Upper lobe of left lung (tissue), 6 donors: Measurements from ENCODE around the gene BCOR. TPM values are rescaled to one million over a fixed set of nuclear protein-coding genes. Genes with fewer than 3 reads are reported as not detected.

Source experiments
- ATAC-seq, 2 donors: fragments of 200-7000 bp; cut with Tn5 transposase; one replicate each; pipeline ENCODE4 v1.9.1; 2022; ENCODE audit warnings: mild to moderate bottlenecking in 2 of 2, moderate library complexity in 2 of 2; ENCODE audit not compliant: low FRiP score in 2 of 2
- DNase-seq, 2 donors: peaks; one replicate each; pipeline ENCODE4 v3.0.0-alpha.2; 2019 to 2020
- H3K27ac ChIP-seq, 4 donors: fragments of 200-600 bp; sonication (generic); one replicate each; pipeline ENCODE4 v1.5.1; 2016 to 2019
- H3K27me3 ChIP-seq, 4 donors: fragments of 200-600 bp; sonication (generic); one replicate each; pipeline ENCODE4 v1.5.1; 2017 to 2019
- H3K36me3 ChIP-seq, 4 donors: fragments of 200-600 bp; sonication (generic); one replicate each; pipeline ENCODE4 v1.5.1; 2016 to 2019
- H3K4me1 ChIP-seq, 4 donors: fragments of 200-600 bp; sonication (generic); one replicate each; pipeline ENCODE4 v1.5.1; 2018 to 2019
- H3K4me3 ChIP-seq, 4 donors: fragments of 200-600 bp; sonication (generic); one replicate each; pipeline ENCODE4 v1.5.1; 2017 to 2019; ENCODE audit warnings: mild to moderate bottlenecking in 2 of 4, moderate library complexity in 1 of 4
- H3K9me3 ChIP-seq, 4 donors: fragments of 200-600 bp; sonication (generic); one replicate each; pipeline ENCODE4 v1.5.1; 2018 to 2019
- CTCF ChIP-seq, 6 experiments: fragments of 450-650 bp in 4 of 6; fragments of 200-600 bp in 2 of 6; sonication (generic) in 2 of 6; IDR thresholded peaks; one replicate each; pipeline ENCODE4 v1.5.1; 2016 to 2019; ENCODE audit warnings: antibody characterized with exemption in 6 of 6
- EP300 ChIP-seq, 4 donors: sonication (generic); formaldehyde crosslinking; IDR thresholded peaks; one replicate each; pipeline ENCODE4 v1.5.1; 2017; ENCODE audit warnings: antibody characterized with exemption in 4 of 4, control low read depth in 2 of 4
- POLR2A ChIP-seq, 4 donors: fragments of 450-650 bp; IDR thresholded peaks; one replicate each; pipeline ENCODE4 v1.5.1; 2016 to 2017; ENCODE audit warnings: antibody characterized with exemption in 4 of 4, mild to moderate bottlenecking in 2 of 4
- POLR2AphosphoS5 ChIP-seq, 2 donors: sonication (generic); formaldehyde crosslinking; IDR thresholded peaks; one replicate each; pipeline ENCODE4 v1.5.1; 2017; ENCODE audit warnings: antibody characterized with exemption in 2 of 2
- WGBS, 2 donors: methylation state at CpG; one replicate each; pipeline ENCODE4 v1.1.5; 2017 to 2018; 5-methylcytosine and 5-hydroxymethylcytosine counted together
- total RNA-seq, 6 donors: library from RNA; depleted of rRNA in 4 of 6; stranded (reverse); fragments of >200 nt in 4 of 6; gene quantifications; one replicate each; pipeline versions ENCODE4 v1.1.0 to v1.2.1, GENCODE V29; 2016 to 2021
- donor health status: DM: no; HTN: no; CAD: no; lungs with moderate emphysema.
- donor health status: DM: no; HTN: yes; CAD: no; lungs with severe emphysema.

The BCOR gene
- total RNA-seq, 6 donors from 2014 or later = 17.5 to 40.8 (median 25.6) TPM

- DNase-seq (no peak), ATAC-seq (no peak)
- 85 to 94% methylated on average over 3 to 5 of the region's 5 CpGs for WGBS, 2 donors
These were observed 62.0 kb downstream of the BCOR start for GRCh38 chrX:40035726-40036125.

GRCh38 chrX:40031911-40032310 lies 65.8 kb downstream of the BCOR start:
- ATAC-seq (no peak), DNase-seq (no peak)
- H3K4me3 ChIP-seq = no peak overlapping the region
- WGBS, 2 donors = 80 to 91% methylated on average over 1 to 5 of the region's 5 CpGs
- no peaks in the 10 kb centered on the region for H3K36me3 ChIP-seq
- TF ChIP-seq POLR2AphosphoS5 (IDR thresholded peaks at IDR 0.05) (no peak), CTCF (IDR thresholded peaks at IDR 0.05) (no peak), POLR2A (IDR thresholded peaks at IDR 0.05) (no peak), EP300 (IDR thresholded peaks at IDR 0.05) (no peak)
- no peaks in the 10 kb centered on the region for H3K9me3 ChIP-seq
- no peaks in the 10 kb centered on the region for H3K4me1 ChIP-seq
- no peaks in the 10 kb centered on the region for H3K27me3 ChIP-seq
- H3K27ac ChIP-seq = no peak overlapping the region

More at GRCh38 chrX:40035726-40036125, 62.0 kb downstream of the BCOR start:
- H3K4me3 ChIP-seq = no peak overlapping the region
- peaks cover 0 to 3% (median 2%) of the 10 kb centered on the region in 4 donors for H3K4me1 ChIP-seq
- H3K27me3 ChIP-seq = no peaks in the 10 kb centered on the region
- H3K36me3 ChIP-seq = no peaks in the 10 kb centered on the region
- H3K9me3 ChIP-seq = no peaks in the 10 kb centered on the region
- no peak overlapping the region for H3K27ac ChIP-seq
- TF ChIP-seq CTCF (IDR thresholded peaks at IDR 0.05) (no peak), EP300 (IDR thresholded peaks at IDR 0.05) (no peak), POLR2A (IDR thresholded peaks at IDR 0.05) (no peak), POLR2AphosphoS5 (IDR thresholded peaks at IDR 0.05) (no peak)

- no peak overlapping the region for H3K27ac ChIP-seq
- TF ChIP-seq POLR2A (IDR thresholded peaks at IDR 0.05) (no peak), POLR2AphosphoS5 (IDR thresholded peaks at IDR 0.05) (no peak), CTCF (IDR thresholded peaks at IDR 0.05) (no peak), EP300 (IDR thresholded peaks at IDR 0.05) (no peak)
- no peaks in the 10 kb centered on the region for H3K9me3 ChIP-seq
- ATAC-seq = no peak
- H3K4me1 ChIP-seq = no peaks in the 10 kb centered on the region
- no peaks in the 10 kb centered on the region for H3K27me3 ChIP-seq
- 85 to 88% methylated on average over 1 to 3 of the region's 3 CpGs for WGBS, 2 donors
- H3K36me3 ChIP-seq = no peaks in the 10 kb centered on the region
- no peak for DNase-seq
- H3K4me3 ChIP-seq = no peak overlapping the region
These were observed 67.6 kb downstream of the BCOR start for GRCh38 chrX:40030205-40030604.

- Histone ChIP-seq H3K9me3 (peaks cover 0 to 9% (median 0%) of the 10 kb centered on the region in 4 donors), H3K4me1 (no peaks in the 10 kb centered on the region), H3K36me3 (no peaks in the 10 kb centered on the region), H3K4me3 (no peak overlapping the region), H3K27ac (no peak overlapping the region), H3K27me3 (no peaks in the 10 kb centered on the region)
- TF ChIP-seq POLR2AphosphoS5 (IDR thresholded peaks at IDR 0.05) (no peak), CTCF (IDR thresholded peaks at IDR 0.05) (no peak), POLR2A (IDR thresholded peaks at IDR 0.05) (no peak), EP300 (IDR thresholded peaks at IDR 0.05) (no peak)
- DNase-seq = no peak
- ATAC-seq = no peak
- WGBS, 2 donors = 51 to 76% methylated on average over 3 of the region's 3 CpGs
These were observed 75.3 kb downstream of the BCOR start for GRCh38 chrX:40022421-40022820.

GRCh38 chrX:40021647-40022046 lies 76.1 kb downstream of the BCOR start:
- Histone ChIP-seq H3K9me3 (peaks cover 0 to 12% (median 0%) of the 10 kb centered on the region in 4 donors), H3K4me3 (no peak overlapping the region), H3K27ac (no peak overlapping the region), H3K27me3 (no peaks in the 10 kb centered on the region), H3K4me1 (no peaks in the 10 kb centered on the region), H3K36me3 (no peaks in the 10 kb centered on the region)
- no peak for DNase-seq
- no peak for ATAC-seq
- no peak for TF ChIP-seq EP300 (IDR thresholded peaks at IDR 0.05)
- TF ChIP-seq POLR2AphosphoS5 (IDR thresholded peaks at IDR 0.05) = no peak
- no peak for TF ChIP-seq POLR2A (IDR thresholded peaks at IDR 0.05)
- TF ChIP-seq CTCF (IDR thresholded peaks at IDR 0.05) = no peak
- WGBS, 2 donors = 73 to 74% methylated on average over 2 of the region's 2 CpGs
